Small intestine (tissue), 7 donors: ENCODE results near the gene F10. TPM values are rescaled to one million over a fixed set of nuclear protein-coding genes. Genes with fewer than 3 reads are reported as not detected.

ENCODE experiments used
- DNase-seq, 2 donors: peaks; one replicate each; pipeline versions ENCODE4 v3.0.0 to v3.0.0-alpha.2; 2013
- FAIRE-seq: peaks from 2 replicates; lab custom pipeline; 2012; peaks lifted over from hg19 to GRCh38; lab: Jason Lieb, UNC
- H3K27ac ChIP-seq, 3 donors: one replicate each; pipeline ENCODE4 v1.5.1; 2013; ENCODE audit warnings: low read length in 2 of 3, mild to moderate bottlenecking in 2 of 3, control low read depth in 1 of 3, inconsistent platforms in 1 of 3, low read depth in 1 of 3, moderate library complexity in 1 of 3
- H3K27me3 ChIP-seq, 3 donors: one replicate each; pipeline ENCODE4 v1.6.1; 2013; ENCODE audit warnings: low read length in 3 of 3, inconsistent platforms in 1 of 3; ENCODE audit not compliant: control insufficient read depth in 3 of 3, insufficient read depth in 3 of 3
- H3K36me3 ChIP-seq, 3 donors: one replicate each; pipeline ENCODE4 v1.6.1; 2013; ENCODE audit warnings: low read length in 3 of 3, inconsistent platforms in 1 of 3, low read depth in 1 of 3, mild to moderate bottlenecking in 1 of 3, moderate library complexity in 1 of 3; ENCODE audit not compliant: control insufficient read depth in 3 of 3, insufficient read depth in 2 of 3
- H3K4me1 ChIP-seq, 3 donors: one replicate each; pipeline ENCODE4 v1.6.1; 2013; ENCODE audit warnings: low read length in 2 of 3, inconsistent platforms in 1 of 3, low read depth in 1 of 3, mild to moderate bottlenecking in 1 of 3, moderate library complexity in 1 of 3; ENCODE audit not compliant: control insufficient read depth in 3 of 3, insufficient read depth in 2 of 3
- H3K4me3 ChIP-seq, 3 donors: one replicate each; pipeline ENCODE4 v1.5.1; 2013; ENCODE audit warnings: low read length in 3 of 3, control low read depth in 1 of 3, inconsistent platforms in 1 of 3, low read depth in 1 of 3, mild to moderate bottlenecking in 1 of 3, moderate library complexity in 1 of 3
- H3K9me3 ChIP-seq, 2 donors: one replicate each; pipeline ENCODE4 v1.6.1; 2013; ENCODE audit warnings: low read depth in 1 of 2, low read length in 1 of 2; ENCODE audit not compliant: control insufficient read depth in 2 of 2, insufficient read depth in 1 of 2
- WGBS, 3 donors: extraction: QIAGEN DNeasy Blood & Tissue Kit; methylation state at CpG; one replicate each; pipeline ENCODE4 v1.1.7; 2013; 5-methylcytosine and 5-hydroxymethylcytosine counted together
- polyA plus RNA-seq, 4 donors: library from polyadenylated mRNA; stranded (reverse) in 3 of 4; unstranded in 1 of 4; fragments of 200-250 nt in 3 of 4; fragments of 120-200 nt in 1 of 4; gene quantifications; one replicate each; pipeline versions ENCODE4 v1.2.1 to v1.2.3, GENCODE V29; 2013
- donor health status: healthy with polysubstance abuse.
- donor health status: control.
- donor health status: control.
- donor health status: Bipolar disorder and iron deficiency.
- donor health status: healthy.

F10 gene
- polyA plus RNA-seq, 4 donors: 7.7 to 148 (median 12.3) TPM

GRCh38 chr13:113184568-113185440 lies 62.2 kb downstream of the F10 start:
- WGBS, 3 donors: 83 to 88% (median 84%) methylated on average over 22 of the region's 22 CpGs
- peaks cover 3 to 55% (median 9%) of the 10 kb centered on the region in 3 donors for H3K36me3 ChIP-seq
- no peaks in the 10 kb centered on the region for H3K27me3 ChIP-seq
- DNase-seq: no peak
- no peaks in the 10 kb centered on the region for H3K4me1 ChIP-seq
- no peak overlapping the region for H3K4me3 ChIP-seq
- no peaks in the 10 kb centered on the region for H3K9me3 ChIP-seq
- no peak for FAIRE-seq
- peak overlapping the region in 1 of 3 donors; percentile 2 for H3K27ac ChIP-seq

GRCh38 chr13:113186061-113186900 lies 63.7 kb downstream of the F10 start:
- no peak for FAIRE-seq
- H3K27ac ChIP-seq: peak overlapping the region in 1 of 3 donors; percentile 55
- no peak for DNase-seq
- peaks cover 3 to 52% (median 8%) of the 10 kb centered on the region in 3 donors for H3K36me3 ChIP-seq
- H3K4me1 ChIP-seq: no peaks in the 10 kb centered on the region
- H3K9me3 ChIP-seq: no peaks in the 10 kb centered on the region
- 72 to 81% (median 74%) methylated on average over 12 to 13 of the region's 13 CpGs for WGBS, 3 donors
- no peak overlapping the region for H3K4me3 ChIP-seq
- no peaks in the 10 kb centered on the region for H3K27me3 ChIP-seq

- FAIRE-seq (no peak), DNase-seq (peak in 1 of 2 donors; percentile 75)
- H3K27ac ChIP-seq: peak overlapping the region in 1 of 3 donors; percentile 22
- H3K36me3 ChIP-seq: peaks cover 3 to 53% (median 8%) of the 10 kb centered on the region in 3 donors
- no peaks in the 10 kb centered on the region for H3K4me1 ChIP-seq
- no peaks in the 10 kb centered on the region for H3K9me3 ChIP-seq
- WGBS, 3 donors: 55 to 71% (median 70%) methylated on average over 9 of the region's 9 CpGs
- H3K27me3 ChIP-seq: no peaks in the 10 kb centered on the region
- no peak overlapping the region for H3K4me3 ChIP-seq
Observed at GRCh38 chr13:113187263-113187669, 64.7 kb downstream of the F10 start.

- Histone ChIP-seq H3K9me3 (no peaks in the 10 kb centered on the region), H3K36me3 (peaks cover 3 to 56% (median 8%) of the 10 kb centered on the region in 3 donors), H3K27ac (no peak overlapping the region), H3K4me3 (no peak overlapping the region), H3K27me3 (no peaks in the 10 kb centered on the region), H3K4me1 (no peaks in the 10 kb centered on the region)
- WGBS, 3 donors: 95 to 97% (median 96%) methylated on average over 23 of the region's 23 CpGs
- no peak for DNase-seq
- no peak for FAIRE-seq
Observed at GRCh38 chr13:113187883-113188665, 65.5 kb downstream of the F10 start.

GRCh38 chr13:113190181-113190580 lies 67.6 kb downstream of the F10 start:
- DNase-seq: no peak
- no peaks in the 10 kb centered on the region for H3K27me3 ChIP-seq
- H3K4me3 ChIP-seq: no peak overlapping the region
- peaks cover 8 to 58% (median 13%) of the 10 kb centered on the region in 3 donors for H3K36me3 ChIP-seq
- FAIRE-seq: no peak
- H3K27ac ChIP-seq: no peak overlapping the region
- no peaks in the 10 kb centered on the region for H3K9me3 ChIP-seq
- 83 to 87% (median 87%) methylated on average over 4 of the region's 4 CpGs for WGBS, 3 donors
- no peaks in the 10 kb centered on the region for H3K4me1 ChIP-seq

GRCh38 chr13:113192279-113192678 lies 69.7 kb downstream of the F10 start:
- H3K27ac ChIP-seq: no peak overlapping the region
- no peaks in the 10 kb centered on the region for H3K27me3 ChIP-seq
- DNase-seq (no peak), FAIRE-seq (no peak)
- H3K36me3 ChIP-seq: peaks cover 17 to 50% (median 20%) of the 10 kb centered on the region in 3 donors
- H3K4me1 ChIP-seq: no peaks in the 10 kb centered on the region
- WGBS, 3 donors: 78 to 88% (median 84%) methylated on average over 4 of the region's 4 CpGs
- no peak overlapping the region for H3K4me3 ChIP-seq
- H3K9me3 ChIP-seq: no peaks in the 10 kb centered on the region

- Histone ChIP-seq H3K36me3 (peaks cover 20 to 48% (median 22%) of the 10 kb centered on the region in 3 donors), H3K27ac (no peak overlapping the region), H3K27me3 (no peaks in the 10 kb centered on the region), H3K4me3 (no peak overlapping the region), H3K9me3 (no peaks in the 10 kb centered on the region), H3K4me1 (no peaks in the 10 kb centered on the region)
- WGBS, 3 donors: 98 to 99% (median 99%) methylated on average over 2 of the region's 2 CpGs
- FAIRE-seq (no peak), DNase-seq (no peak)
Observed at GRCh38 chr13:113192902-113193301, 70.3 kb downstream of the F10 start.

GRCh38 chr13:113195360-113195759 lies 72.8 kb downstream of the F10 start:
- 69 to 82% (median 76%) methylated on average over 6 of the region's 6 CpGs for WGBS, 3 donors
- no peak overlapping the region for H3K4me3 ChIP-seq
- no peaks in the 10 kb centered on the region for H3K4me1 ChIP-seq
- peaks cover 20 to 48% (median 22%) of the 10 kb centered on the region in 3 donors for H3K36me3 ChIP-seq
- FAIRE-seq (no peak), DNase-seq (no peak)
- no peak overlapping the region for H3K27ac ChIP-seq
- H3K9me3 ChIP-seq: no peaks in the 10 kb centered on the region
- H3K27me3 ChIP-seq: no peaks in the 10 kb centered on the region
